GM12872 (cell line): ENCODE measurements around the gene FCHSD2.

Experiments used
- TF ChIP-seq, protein P1 (sequence below): IDR thresholded peaks from 3 replicates; pipeline ENCODE4 v1.5.1; 2011; ENCODE audit warnings: low read depth, mild to moderate bottlenecking, low read length, moderate library complexity; ENCODE audit not compliant: insufficient read depth

The FCHSD2 gene

DNA sequence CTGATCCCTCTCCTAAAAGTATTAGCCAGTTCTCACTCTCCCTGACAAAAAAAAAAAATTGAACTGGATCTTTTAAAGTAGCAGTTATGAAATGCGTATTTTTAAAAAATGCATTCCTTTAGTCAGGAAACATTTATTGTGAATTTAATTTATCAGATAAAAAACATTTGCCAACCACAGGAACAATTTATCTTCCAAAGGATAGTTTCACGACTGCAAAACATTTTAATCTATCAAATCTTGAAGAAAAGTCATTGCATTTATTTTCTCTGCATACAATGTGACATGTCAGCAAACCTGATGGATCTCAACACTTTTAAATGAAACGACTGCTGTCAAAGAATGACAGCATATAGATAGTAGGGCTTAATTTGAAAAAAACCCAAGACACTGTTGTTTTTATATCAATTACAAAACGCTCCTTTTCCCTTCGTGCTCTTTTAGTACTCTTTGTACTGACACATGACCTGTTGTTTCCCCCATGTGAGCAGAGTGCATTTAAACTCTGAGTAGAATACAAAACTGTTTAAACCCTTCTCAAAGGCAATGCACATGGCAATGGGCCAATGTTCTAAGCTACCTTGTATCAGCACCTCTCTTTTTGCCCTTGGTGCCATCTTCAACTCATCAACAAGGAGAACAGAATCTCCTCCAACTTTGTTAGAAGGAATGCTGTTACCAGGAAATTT, 220.9 kb downstream of the FCHSD2 start:
- TF ChIP-seq, protein P1, sequence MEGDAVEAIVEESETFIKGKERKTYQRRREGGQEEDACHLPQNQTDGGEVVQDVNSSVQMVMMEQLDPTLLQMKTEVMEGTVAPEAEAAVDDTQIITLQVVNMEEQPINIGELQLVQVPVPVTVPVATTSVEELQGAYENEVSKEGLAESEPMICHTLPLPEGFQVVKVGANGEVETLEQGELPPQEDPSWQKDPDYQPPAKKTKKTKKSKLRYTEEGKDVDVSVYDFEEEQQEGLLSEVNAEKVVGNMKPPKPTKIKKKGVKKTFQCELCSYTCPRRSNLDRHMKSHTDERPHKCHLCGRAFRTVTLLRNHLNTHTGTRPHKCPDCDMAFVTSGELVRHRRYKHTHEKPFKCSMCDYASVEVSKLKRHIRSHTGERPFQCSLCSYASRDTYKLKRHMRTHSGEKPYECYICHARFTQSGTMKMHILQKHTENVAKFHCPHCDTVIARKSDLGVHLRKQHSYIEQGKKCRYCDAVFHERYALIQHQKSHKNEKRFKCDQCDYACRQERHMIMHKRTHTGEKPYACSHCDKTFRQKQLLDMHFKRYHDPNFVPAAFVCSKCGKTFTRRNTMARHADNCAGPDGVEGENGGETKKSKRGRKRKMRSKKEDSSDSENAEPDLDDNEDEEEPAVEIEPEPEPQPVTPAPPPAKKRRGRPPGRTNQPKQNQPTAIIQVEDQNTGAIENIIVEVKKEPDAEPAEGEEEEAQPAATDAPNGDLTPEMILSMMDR = no peak

GRCh38 chr11:72920001-72920400, 222.1 kb downstream of the FCHSD2 start:
- TF ChIP-seq, protein P1 = no peak

DNA sequence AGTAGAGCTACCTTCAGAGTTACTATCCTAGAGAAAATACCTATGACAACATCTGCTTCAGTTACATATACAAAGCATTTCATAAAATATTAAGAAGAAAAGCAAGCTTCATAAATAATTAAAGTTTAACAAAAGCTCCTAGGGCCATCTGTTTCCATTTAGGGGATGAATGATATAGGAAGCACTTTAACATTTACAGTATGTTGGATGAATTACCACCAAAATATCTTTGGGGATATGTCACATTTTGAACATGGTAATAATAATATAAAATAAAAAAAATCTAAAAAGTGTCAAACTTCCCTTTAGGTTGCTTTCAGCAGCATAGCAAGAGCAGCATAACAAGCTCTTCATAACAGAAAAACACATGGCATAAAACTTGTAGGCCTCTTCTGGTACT, 223.3 kb downstream of the FCHSD2 start:
- TF ChIP-seq, protein P1 = no peak

DNA sequence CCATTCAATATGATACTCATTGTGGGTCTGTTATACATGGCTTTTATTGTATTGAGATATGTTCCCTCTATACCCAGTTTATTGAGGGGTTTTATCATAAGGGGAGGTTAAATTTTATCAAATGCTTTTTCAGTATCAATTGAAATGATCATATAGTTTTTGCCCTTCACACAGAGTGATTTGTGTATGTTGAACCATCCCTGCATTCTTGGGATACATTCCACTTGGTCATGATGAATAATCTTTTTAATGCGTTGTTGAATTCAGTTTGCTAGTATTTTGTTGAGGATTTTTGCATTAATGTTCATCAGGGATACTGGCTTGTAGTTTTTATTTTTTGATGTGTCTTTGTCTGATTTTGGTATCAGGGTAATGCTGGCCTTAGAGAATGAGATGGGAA, 229.9 kb downstream of the FCHSD2 start:
- TF ChIP-seq, protein P1 = no peak

DNA sequence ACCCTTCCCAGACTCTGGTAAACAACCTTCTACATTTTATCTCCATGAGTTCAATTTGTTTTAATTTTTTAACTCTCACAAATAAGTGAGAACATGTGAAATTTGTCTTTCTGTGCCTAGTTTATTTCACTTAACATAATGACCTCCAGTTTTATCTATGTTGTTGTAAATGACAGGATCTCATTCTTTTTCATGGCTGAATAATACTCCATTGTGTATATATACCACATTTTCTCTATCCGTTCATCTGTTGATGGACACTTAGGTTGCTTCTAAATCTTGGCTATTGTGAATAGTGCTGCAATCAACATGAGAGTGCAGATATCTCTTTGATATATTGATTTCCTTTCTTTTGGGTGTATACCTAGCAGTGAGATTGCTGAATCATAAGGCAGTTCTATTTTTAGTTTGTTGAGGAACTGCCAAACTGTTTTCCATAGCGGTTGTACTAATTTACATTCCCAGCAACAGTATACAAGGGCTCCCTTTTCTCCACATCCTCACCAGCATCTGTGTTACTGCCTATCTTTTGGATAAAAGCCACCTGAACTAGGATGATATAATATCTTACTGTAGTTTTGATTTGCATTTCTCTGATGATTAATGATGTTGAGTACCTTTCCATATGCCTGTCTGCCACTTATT, 234.0 kb downstream of the FCHSD2 start:
- TF ChIP-seq, protein P1 = no peak

DNA sequence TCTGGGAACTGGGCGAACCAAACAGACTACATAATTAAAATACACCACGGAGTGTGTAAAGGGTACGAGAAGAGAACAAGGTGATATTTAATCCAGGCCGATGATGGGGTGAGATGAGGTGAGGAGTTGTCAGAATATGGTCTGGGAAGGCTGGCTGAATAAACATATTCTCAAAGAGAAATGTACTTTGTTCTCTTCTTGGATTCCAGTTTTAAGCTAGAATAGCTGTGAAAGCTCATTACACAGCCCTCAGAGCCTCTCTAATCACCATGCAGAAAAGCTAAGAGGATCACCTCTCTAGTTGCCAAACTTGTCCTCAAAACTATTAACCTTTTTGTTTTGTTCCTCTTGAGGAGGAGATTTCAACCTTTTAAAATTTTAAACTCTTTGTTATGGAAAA, 238.1 kb downstream of the FCHSD2 start:
- TF ChIP-seq, protein P1 = no peak

DNA sequence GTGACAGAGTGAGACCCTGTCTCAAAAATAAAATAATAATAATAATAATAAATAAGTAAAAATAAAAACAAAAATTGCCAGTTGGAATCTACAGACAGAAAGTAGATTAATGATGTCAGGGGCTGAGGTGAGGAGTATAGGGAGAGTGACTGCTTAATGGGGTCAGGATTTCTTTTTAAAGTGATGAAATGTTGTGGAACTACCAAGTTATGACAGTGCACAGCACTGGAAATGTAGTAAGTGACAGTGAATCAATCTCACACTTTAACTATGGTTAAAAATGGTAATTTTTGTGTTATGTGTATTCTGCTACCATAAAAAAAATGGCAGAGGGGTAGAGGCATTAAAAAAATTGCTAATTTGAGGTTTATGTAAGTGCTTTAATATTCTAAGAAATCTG, 240.7 kb downstream of the FCHSD2 start:
- TF ChIP-seq, protein P1 = no peak
